GM10266 (cell line): ENCODE results near the gene SPINT1.

ENCODE experiments used
- DNase-seq: peaks from one replicate; pipeline ENCODE4 v3.0.0; 2012; ENCODE audit errors: extremely low spot score
- TF ChIP-seq, protein P1 (sequence below): IDR thresholded peaks from 2 replicates; pipeline ENCODE4 v1.5.1; 2012; ENCODE audit warnings: mild to moderate bottlenecking, low read depth; ENCODE audit not compliant: control insufficient read depth, insufficient read depth; ENCODE audit errors: missing control alignments

Gene SPINT1

GRCh38 chr15:40843885-40844695 is at the start of gene SPINT1:
SPINT1 (plus strand) TSS chr15:40844048; CDS start chr15:40844555, 507 bp downstream.
- DNase-seq: peak; percentile 84

DNA sequence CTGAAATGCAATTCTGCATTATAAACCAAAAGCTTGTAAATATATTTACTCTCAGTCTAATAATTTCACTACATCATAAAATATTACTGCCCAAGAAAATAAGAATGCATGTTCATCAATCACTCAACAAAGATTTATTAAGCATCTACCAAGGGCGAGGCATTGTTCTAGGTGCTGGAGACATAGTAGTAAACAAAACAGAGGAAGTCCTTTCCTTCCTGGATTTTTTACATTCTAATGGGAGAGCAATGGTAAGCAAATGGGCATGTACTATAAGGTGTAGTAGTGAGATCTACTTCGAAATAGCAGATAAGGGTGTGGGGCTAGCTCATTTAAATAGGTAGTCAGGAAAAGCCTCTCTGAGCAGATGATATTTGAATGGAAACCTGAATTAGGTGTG is 47.8 kb upstream of the SPINT1 start:
- TF ChIP-seq, protein P1, sequence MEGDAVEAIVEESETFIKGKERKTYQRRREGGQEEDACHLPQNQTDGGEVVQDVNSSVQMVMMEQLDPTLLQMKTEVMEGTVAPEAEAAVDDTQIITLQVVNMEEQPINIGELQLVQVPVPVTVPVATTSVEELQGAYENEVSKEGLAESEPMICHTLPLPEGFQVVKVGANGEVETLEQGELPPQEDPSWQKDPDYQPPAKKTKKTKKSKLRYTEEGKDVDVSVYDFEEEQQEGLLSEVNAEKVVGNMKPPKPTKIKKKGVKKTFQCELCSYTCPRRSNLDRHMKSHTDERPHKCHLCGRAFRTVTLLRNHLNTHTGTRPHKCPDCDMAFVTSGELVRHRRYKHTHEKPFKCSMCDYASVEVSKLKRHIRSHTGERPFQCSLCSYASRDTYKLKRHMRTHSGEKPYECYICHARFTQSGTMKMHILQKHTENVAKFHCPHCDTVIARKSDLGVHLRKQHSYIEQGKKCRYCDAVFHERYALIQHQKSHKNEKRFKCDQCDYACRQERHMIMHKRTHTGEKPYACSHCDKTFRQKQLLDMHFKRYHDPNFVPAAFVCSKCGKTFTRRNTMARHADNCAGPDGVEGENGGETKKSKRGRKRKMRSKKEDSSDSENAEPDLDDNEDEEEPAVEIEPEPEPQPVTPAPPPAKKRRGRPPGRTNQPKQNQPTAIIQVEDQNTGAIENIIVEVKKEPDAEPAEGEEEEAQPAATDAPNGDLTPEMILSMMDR: no peak
- DNase-seq: no peak

More at GRCh38 chr15:40843885-40844695, at the start of gene SPINT1:
- TF ChIP-seq, protein P1: no peak

DNA sequence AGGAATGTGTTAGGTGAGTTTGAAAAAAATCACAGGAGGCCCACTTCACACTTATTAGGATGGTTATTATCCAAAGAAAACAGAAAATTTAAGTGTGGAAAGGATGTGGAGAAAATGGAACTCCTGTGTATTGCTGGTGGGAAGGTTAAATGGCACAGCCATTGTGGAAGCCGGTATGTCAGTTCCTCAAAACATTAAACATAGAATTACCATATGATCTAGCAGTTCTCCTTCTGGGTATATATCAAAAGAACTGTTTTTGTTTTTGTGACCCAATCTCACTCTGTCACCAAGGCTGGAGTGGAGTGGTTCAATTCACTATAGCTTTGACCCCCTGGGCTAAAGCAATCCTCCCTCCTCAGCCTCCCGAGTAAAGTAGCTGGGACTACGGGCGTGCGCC is 47.3 kb upstream of the SPINT1 start:
- TF ChIP-seq, protein P1: no peak

GRCh38 chr15:40799523-40799922 is 44.3 kb upstream of the SPINT1 start:
- TF ChIP-seq, protein P1: no peak

More for the DNA sequence above, 47.3 kb upstream of the SPINT1 start:
- DNase-seq: no peak

DNA sequence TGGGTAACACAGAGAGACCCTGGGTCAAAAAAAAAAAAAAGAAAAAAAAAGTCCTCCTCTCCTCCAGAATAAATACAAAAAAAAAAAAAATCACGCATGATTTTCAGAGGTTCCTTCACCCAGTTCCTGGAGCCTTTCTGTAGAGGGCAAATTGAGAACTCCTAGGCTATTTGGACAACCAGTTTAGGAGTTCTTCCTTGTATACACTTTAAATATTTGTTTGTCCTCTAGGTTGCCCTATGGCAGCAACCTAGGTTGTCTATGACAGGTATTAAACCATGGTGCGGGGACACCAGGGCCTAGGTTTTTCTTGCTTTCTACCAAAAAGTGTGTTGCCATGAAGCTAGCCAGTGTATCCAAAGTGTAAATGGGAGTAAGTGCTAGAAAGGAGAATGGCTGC is 40.8 kb upstream of the SPINT1 start:
- no peak for DNase-seq
- TF ChIP-seq, protein P1: no peak

More at GRCh38 chr15:40799523-40799922, 44.3 kb upstream of the SPINT1 start:
- no peak for DNase-seq

DNA sequence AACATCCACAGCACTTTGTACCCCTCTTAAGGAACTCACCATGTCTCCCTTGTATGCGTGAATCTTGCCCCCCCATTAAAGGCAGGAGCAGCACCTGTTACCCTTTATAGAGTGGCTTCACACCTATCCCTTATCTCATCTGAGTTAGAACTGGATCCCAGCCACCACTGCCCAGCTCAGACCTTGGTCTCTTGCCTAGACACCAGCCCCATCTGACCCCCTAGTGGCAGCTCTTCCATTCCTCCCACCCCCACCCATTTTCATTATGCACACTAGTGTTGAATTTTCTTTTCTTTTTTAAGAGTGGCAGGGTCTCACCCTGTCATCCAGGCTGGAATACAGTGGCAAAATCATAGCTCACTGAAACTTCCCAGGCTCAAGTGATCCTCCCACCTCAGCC is 40.2 kb upstream of the SPINT1 start:
- DNase-seq: no peak
- TF ChIP-seq, protein P1: no peak

- TF ChIP-seq, protein P1: no peak
- DNase-seq: no peak
Observed at GRCh38 chr15:40806672-40807027, 37.2 kb upstream of the SPINT1 start.
